ENCODE measurements around the gene NCLN. TPM values are rescaled to one million over a fixed set of nuclear protein-coding genes. Genes with fewer than 3 reads are reported as not detected.
"Not testable (repeated sequence)": the region's sequence is repeated elsewhere in the genome, so short reads cannot be mapped to it uniquely, and the experiment has no call there.

Gene NCLN
- total RNA-seq, 1 experiment from 2014 or later, result 33.7 TPM

DNA sequence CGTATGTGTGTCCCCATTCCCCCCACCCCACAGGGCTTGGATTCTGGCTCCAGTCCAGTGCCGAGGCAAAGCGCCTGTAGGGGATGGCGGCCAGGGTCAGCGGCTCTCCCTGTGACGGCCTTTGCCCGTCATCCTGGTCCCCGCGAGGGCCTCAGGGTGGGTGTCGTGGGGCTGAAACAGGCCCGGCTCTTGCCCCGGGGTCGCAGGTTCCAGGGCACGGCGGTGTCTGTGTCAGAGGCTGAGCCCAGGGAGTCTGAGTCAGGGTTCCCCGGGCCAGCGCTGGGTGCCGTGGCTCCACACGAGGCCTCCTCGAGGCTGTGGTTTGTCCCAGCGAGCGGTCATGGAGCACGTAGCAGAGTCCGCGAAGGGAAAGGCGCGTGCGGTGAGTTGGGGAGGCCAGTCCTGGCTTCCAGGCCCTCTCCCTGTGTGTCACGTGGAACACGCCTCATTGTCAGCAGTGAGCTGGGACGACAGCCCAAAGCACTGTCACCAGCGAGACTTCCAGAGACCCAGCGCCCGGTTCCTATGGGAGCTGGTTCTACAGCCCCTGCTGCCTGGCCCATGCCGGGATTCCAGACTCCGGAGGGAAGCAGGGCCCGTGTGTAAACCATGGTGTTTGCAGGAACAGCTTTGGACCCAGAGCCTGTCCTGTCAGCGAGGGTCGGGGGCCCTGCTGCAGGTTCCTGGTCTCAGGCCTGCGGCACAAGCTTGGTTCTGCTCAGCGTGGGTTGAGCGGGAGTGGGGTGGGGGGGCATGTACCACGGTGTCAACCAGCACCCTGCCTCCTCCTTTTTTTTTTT, 13.4 kb downstream of the NCLN start:
- DNase-seq (ENCODE audit: low spot score), result no peak

DNA sequence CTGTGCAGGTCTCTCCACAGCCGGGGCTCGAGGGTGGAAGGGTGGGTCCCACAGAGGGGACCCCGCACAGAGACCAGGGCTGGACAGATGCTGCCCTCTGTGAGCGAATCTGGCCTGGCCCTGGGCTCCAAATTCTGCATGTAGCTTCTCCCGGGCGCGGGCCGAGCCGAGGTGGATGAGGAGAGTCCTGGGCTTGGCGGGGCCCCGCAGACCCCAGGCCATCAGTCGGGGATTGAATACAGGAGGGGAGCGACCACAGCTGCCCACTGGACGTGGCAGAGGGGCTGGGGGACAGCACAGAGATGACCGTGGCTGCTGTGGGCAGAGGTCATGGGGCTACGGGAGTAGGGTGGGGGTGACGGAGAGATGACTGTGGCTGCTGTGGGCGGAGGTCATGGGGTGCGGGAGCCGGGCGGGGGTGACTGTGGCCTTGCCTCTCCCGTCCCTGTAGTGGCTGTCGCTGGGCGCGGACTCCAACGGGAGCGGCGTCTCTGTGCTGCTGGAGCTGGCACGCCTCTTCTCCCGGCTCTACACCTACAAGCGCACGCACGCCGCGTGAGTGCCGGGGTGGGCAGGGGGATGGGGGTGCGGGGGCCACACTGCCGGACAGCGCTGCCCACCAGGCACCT, 15.5 kb downstream of the NCLN start:
- DNase-seq (ENCODE audit: low spot score), result no peak

DNA sequence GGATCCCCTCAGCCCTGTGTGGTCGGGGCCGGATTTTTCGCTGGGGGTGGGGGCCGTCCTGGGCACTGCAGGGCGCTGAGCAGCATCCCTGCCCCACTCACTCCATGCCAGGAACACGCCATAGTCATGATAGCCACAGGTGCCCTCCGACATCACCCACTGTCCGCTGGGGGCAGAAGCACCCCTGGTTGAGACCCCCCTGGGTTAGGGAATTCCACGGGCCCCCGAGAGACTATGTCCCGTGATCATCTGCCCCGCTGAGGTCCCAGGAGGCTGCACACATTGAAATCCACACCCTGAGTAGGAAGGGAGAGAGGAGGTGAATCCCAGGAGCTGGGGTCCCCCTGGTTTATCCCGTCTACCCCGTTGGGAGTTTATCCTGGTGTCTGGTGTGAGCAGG, 16.2 kb downstream of the NCLN start:
- no peak for DNase-seq (ENCODE audit: low spot score)

DNA sequence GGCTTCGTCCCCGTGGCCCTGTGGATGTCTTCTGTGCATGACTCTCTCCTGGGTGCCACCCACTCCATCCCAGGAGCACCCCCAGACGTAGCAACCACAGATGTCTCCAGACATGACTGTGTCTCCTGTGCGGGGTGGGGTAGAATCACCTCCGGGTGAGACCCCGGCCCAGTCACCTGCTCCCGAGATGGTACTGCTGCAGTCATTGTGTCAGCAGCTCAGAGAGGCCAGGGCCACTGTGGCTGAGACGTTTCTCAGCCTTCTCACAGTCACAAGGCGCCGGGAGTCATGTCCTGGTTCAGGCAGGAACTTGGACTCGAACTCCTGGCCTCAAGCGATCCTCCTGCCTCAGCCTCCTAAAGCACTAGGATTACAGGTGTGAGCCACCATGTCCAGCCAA, 16.6 kb downstream of the NCLN start:
- no peak for DNase-seq (ENCODE audit: low spot score)

DNA sequence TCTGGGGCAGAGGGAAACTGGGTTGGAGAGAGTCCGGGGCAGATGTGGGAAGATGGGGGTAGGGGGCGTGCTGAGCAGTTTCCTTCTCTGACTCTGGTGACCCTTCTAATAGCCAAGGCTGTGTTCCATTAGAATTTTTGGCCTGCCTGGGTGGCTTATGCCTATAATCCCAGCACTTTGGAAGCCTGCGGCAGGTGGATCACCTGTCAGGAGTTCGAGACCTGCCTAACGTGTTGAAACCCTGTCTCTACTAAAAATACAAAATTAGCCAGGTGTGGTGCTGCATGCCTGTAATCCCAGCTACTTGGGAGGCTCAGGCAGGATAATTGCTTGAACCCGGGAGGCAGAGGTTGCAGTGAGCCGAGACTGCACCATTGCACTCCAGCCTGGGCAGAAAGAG, 17.2 kb downstream of the NCLN start:
- not testable (repeated sequence) for DNase-seq (ENCODE audit: low spot score)

DNA sequence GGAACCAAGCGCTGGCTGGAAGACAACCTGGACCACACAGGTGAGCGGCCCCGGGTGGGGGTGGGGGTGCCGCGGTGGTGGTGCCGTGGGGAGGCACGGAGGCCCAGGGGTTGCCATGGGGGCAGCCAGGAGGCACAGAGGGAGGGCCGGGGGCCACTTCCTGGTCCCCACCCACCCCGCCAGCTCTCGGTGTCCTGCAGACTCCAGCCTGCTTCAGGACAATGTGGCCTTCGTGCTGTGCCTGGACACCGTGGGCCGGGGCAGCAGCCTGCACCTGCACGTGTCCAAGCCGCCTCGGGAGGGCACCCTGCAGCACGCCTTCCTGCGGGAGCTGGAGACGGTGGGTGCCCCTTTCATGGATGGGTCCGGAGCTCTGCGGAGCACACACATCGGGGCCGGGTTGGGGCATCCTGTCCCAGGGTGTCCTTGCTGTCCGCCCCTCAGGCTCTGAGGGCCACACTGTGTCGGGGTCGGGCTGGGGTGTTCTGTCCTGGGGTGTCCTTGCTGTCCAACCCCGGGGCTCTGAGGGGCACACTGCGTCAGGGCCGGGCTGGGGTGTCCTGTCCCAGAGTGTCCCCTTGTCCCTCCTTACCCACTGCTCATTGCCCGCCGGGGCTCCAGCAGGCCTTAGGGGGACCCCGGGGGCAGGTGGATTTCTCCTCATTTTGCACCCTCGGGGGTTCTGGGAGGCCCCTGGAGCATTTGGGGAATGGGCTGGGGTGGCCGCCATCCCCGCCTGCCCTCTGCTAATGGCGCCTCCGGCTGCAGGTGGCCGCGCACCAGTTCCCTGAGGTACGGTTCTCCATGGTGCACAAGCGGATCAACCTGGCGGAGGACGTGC, 18.3 kb downstream of the NCLN start:
- no peak for DNase-seq (ENCODE audit: low spot score)

DNA sequence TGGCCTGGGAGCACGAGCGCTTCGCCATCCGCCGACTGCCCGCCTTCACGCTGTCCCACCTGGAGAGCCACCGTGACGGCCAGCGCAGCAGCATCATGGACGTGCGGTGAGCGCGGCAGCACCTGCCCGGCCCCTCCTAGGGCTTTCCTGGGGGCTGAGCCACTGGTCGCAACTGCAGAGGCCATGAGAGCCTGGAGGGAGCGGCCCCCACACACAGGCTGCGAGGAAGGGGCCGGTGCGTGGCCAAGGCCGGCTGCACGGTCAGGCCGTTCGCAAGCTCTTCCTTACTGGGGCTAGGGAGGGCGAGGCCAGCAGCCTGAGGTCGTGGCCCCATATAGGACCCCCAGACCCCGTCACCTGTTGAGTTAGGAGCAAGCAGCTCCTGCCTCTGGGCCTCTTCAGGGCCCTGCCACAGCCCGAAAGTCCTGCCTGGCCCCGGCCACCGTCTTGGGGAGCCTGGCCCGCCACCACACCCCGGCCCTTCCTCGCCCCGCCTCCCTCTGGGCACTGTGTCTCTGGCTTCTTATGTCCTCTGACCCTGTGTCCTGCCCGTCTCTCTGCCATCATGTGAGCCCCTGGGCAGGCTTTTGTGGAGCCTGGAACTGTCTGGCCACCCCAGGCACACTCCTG, 19.0 kb downstream of the NCLN start:
- DNase-seq (ENCODE audit: low spot score), result no peak

DNA sequence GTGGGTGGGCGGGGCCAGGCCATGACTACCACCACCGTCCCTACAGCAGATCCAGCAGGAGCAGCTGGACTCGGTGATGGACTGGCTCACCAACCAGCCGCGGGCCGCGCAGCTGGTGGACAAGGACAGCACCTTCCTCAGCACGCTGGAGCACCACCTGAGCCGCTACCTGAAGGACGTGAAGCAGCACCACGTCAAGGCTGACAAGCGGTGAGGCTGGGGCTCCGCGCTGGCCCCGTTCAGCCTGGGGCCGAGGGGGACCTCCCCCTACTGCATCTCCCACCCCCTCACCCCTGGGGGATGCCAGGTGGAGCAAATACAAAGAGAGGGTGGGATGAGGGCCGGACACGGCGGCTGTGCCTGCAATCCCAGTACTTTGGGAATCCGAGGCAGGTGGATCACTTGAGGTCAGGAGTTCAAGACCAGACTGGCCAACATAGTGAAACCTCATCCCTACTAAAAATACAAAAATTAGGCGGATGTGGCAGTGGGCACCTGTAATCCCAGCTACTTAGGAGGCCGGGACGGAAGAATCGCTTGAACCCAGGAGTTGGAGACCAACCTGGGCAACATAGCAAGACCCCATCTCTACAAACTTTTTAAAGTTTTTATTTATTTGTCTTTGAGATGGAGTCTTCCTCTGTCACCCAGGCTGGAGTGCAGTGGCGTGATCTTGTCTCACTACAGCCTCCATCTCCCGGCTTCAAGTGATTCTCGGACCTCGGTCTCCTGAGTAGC, 20.7 kb downstream of the NCLN start:
- DNase-seq (ENCODE audit: low spot score), result no peak

DNA sequence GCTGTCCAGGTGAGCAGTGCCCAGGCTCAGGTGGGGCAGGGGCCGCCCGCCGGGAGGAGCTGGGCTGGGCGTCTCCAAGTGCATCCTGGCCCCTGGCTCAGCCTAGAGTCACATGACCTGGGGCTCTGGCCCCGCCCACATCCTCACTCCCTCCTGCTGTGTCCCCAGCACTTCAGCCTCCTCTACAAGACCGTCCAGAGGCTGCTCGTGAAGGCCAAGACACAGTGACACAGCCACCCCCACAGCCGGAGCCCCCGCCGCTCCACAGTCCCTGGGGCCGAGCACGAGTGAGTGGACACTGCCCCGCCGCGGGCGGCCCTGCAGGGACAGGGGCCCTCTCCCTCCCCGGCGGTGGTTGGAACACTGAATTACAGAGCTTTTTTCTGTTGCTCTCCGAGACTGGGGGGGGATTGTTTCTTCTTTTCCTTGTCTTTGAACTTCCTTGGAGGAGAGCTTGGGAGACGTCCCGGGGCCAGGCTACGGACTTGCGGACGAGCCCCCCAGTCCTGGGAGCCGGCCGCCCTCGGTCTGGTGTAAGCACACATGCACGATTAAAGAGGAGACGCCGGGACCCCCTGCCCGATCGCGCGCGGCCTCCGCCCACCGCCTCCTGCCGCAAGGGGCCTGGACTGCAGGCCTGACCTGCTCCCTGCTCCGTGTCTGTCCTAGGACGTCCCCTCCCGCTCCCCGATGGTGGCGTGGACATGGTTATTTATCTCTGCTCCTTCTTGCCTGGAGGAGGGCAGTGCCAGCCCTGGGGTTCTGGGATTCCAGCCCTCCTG, 21.9 kb downstream of the NCLN start:
- no peak for DNase-seq (ENCODE audit: low spot score)

DNA sequence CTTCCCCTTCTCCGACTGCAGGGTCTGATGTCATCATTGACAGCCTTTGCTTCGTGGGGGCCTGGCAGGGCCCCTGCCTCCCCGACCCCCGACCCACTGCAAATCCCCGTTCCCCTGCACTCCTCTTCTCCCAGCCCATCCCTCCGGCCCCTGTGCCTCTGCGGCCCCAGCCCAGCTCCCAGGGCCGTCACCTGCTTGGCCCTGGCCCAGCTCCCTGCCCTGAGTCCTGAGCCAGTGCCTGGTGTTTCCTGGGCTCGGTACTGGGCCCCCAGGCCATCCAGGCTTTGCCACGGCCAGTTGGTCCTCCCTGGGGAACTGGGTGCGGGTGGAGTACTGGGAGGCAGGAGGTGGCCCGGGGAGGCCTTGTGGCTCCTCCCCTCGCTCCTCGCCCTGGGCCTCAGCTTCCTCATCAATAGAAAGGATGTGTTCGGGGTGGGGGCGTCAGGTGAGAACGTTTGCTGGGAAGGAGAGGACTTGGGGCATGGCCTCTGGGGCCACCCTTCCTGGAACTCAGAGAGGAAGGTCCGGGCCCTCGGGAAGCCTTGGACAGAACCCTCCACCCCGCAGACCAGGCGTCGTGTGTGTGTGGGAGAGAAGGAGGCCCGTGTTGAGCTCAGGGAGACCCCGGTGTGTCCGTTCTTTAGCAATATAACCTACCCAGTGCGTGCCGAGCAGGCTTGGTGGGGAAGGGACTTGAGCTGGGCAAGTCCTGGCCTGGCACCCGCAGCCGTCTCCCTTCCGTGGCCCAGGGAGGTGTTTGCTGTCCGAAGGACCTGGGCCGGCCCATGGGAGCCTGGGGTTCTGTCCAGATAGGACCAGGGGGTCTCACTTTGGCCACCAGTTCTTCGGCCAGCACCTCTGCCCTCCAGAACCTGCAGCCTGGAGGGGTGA, 22.8 kb downstream of the NCLN start:
- no peak for DNase-seq (ENCODE audit: low spot score)

DNA sequence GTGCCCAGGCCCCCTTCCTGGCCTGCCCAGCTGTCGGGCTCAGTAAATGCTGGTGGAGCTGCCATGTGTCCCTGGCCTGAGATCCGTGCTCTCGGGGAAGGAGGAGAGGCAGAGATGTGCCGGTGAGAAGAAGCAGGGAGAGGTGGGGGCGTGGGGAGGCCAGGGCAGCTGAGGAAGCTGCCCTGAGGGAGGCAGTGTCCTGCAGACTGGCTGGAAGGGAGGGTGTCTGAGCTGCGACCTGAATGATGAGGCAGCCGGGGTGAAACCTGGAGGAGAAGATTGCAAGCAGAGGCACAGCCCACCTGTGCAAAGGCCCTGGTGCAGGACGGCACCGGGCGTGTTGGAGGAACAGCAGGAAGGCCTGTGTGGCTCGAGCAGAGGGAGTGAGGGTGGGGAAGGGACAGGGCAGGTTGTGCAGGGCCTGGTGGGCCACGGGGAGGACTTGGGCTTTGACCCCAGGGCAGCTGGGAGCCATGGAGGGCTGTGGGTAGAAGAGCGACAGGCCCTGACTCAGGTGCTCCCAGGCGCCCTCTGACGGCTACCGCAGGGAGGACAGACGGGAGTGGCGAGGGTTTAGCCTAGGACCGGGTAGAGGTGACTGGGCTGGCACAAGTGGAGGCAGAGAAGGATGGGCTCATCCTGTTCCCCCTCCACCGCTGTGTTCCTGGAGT, 24.8 kb downstream of the NCLN start:
- peak; percentile 22 for DNase-seq (ENCODE audit: low spot score)

DNA sequence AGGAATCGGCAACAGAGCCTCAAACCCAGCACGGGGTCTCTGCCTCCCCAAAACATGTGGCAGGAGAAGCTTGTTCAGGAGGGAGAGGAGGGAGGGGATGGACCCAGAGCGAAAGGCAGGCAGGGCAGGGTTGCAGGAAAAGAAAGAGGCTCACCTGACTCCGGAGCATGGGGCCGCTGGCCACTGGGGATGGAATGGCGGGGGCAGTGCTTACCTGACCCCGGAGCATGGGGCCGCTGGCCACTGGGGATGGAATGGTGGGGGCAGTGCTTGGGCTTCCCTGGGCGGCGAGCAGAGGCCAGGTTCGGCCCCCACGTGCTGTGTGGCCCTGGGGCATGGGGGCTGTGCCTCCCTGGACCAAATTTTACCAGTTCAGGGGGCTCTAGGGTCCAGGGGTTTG, 25.5 kb downstream of the NCLN start:
- DNase-seq (ENCODE audit: low spot score), result no peak

DNA sequence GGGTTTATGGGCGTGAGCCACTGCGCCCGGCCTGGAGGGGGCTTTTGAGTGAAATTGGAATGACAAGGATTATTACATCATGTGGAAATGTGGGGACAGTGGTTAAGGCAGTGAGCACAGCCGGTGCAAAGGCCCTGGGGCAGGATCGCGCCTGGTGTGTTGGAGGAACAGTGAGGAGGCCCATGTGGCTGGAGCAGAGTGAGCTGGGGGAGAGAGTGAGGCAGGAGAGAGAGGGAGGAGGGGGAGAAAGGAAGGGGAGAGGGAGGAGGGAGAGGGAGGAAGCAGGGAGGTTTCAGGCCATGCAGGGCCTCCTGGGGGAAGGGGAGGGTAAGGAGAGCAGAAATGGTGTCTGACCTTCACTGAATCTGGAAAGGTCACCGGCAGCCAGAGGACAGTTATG, 27.4 kb downstream of the NCLN start:
- no peak for DNase-seq (ENCODE audit: low spot score)

DNA sequence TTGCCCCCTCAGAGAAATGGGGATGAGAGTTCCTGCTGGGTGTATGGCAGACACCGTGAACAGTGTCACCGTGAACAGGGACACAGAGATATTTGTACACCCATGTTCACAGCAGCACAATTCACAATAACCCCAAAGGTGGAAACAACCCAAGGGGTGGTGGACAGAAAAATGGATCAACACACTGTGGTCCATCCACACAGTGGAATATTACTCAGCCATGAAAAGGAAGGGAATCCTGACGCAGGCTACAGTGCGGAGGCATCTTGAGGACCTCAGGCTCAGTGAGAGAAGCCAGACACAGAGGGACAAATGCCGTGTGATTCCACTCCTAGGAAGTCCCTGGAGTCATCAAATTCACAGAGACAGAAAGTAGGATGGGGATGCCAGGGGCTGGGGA, 31.1 kb downstream of the NCLN start:
- DNase-seq (ENCODE audit: low spot score), result no peak

DNA sequence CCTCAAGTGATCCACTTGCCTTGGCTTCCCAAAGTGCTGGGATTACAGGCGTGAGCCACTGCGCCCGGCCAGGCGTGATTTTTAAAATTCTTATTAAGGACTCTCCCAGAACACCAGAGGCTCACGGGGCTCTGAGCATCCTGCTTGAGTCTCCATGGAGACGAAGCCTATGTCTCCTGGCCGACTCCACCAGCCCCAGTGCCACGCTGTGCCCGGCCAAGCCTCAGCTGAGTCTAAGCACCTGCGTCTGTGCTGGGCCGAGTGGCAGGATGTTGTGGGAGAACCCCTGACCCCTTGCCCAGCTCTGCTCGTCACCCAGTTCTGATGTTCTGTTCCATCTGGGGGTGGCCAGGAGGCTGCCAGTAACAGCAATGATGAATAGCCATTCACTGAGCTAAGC, 34.8 kb downstream of the NCLN start:
- DNase-seq (ENCODE audit: low spot score), result no peak

DNA sequence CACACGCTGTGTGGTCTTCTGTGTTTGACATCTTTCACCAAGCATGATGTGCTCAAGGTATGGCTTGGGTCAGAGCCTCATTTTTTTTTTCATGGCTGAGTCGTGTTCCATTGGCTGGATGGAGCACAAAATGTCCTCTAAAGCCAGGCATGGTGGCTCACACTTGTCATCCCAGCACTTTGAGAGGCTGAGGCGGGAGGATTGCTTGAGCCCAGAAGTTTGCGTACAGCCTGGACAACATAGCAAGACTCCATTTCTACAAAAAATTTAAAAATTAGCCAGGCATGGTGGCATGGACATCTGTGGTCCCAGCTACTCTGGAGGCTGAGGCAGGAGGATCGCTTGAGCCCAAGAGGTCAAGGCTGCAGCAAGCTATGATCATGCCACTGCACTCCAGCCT, 35.8 kb downstream of the NCLN start:
- DNase-seq (ENCODE audit: low spot score), result not testable (repeated sequence)

DNA sequence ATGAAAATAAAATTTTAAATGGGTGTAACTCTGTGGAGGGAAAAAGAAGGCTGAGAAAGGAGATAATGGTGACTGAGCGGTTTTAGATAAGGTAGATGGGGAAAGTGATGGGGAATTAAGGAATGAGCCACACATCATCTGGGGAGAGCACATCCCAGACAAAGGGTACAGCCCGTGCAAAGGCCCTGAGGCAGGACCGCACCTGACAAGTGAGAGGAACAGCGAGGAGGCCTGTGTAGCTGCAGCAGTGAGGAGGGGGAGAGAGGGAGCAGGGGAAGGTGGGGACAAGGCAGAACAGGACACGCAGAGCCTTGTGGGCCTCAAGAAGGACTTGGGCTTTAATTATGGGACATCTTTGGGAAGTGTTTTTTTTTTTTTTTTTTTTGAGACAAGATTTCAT, 37.0 kb downstream of the NCLN start:
- no peak for DNase-seq (ENCODE audit: low spot score)

DNA sequence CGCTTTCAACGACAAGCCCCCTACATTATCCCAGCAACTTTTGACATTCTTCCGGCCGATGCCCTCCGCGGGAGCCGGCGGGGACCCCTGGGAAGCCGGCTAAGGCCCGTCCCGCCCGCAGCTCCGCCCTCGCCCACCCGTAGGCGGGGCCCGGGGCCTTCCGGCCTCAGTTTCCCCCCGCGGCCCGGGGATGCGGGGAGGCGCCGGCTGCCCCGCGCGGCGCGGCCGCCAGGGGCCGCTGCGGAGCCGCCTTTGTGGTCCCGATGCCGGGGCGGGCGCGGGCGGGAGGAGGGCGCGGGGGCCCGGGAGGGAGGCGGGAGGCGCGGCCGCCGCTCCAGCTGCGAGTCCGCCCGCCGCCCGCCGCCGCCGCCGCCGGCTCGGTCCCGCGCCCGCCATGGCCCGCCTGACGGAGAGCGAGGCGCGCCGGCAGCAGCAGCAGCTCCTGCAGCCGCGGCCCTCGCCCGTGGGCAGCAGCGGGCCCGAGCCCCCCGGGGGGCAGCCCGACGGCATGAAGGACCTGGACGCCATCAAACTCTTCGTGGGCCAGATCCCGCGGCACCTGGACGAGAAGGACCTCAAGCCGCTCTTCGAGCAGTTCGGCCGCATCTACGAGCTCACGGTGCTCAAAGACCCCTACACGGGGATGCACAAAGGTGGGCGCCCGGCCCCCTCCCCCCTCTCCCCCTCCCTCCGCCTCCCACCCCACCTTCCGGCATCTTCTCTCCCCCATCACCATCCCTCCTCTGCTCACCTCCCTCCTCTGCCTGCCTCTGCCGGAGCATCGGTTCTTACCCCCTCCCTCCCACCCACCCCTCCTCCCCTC, 38.8 kb downstream of the NCLN start, which contains the start of gene CELF5:
CELF5 (plus strand) TSS at position 316 of the 823 bp plus-strand sequence; CDS start at position 395, 79 bp downstream.
- DNase-seq (ENCODE audit: low spot score), result no peak
